WI38 (cell line): ENCODE results near the gene CPNE5.

Experiments
- H3K4me3 ChIP-seq: 2 replicates; pipeline ENCODE4 v1.5.1; 2011; ENCODE audit warnings: low read depth, mild to moderate bottlenecking, control low read depth, low read length
- CTCF ChIP-seq: IDR thresholded peaks from 2 replicates; pipeline ENCODE4 v1.5.1; 2012; ENCODE audit warnings: low read depth, mild to moderate bottlenecking, control low read depth, low read length

The CPNE5 gene

DNA sequence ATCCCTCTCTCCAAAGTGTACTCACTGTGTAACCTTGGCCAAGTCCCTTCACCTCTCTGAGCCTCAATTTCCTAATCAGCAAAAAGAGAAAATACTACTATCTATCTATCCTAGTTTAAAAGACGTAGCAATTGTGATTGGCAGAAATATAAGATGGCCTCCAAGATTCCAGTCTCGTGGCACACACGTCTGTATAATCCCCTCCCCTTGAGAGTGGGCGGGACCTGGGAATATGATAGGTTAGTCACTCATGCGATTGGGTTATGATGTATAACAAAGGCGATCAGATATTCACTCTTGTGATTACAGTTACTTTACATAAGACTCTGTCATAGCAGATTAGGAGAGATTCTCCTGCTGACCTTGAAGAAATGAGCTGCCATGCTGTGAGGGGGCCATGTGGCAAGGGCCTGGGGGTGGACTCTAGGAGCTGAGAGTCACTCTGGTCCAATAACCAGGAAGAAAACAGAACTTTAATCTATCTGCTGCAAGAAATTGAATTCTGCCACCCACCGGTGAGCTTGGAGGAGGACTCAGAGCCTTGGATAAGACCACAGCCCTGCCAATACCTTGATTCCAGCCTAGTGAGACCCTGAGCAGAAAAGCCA, 6.0 kb downstream of the CPNE5 start:
- TF ChIP-seq CTCF: no peak
- H3K4me3 ChIP-seq: no peak overlapping the region

- H3K4me3 ChIP-seq: no peak overlapping the region
- TF ChIP-seq CTCF: no peak
These were observed 6.9 kb downstream of the CPNE5 start for GRCh38 chr6:36832313-36832712.

DNA sequence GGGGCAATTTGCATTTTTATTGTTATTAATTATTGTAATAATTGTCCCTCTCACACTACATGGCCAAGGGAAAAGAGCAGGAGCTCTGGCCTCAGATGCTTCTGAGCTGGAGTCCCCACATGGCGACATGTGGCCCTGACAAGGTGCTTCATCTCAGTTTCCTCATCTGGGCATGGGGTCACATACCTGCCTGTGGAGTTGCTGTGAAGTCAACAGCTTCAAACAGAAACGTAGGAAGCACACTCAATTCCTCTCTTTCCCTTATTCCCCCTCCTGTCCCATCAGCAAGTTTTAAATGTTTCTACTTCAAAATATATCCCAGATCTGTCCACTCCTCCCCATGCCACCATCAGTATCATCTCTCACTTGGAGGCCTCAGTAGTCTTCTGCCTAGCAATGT, 8.7 kb downstream of the CPNE5 start:
- TF ChIP-seq CTCF: no peak
- no peak overlapping the region for H3K4me3 ChIP-seq

DNA sequence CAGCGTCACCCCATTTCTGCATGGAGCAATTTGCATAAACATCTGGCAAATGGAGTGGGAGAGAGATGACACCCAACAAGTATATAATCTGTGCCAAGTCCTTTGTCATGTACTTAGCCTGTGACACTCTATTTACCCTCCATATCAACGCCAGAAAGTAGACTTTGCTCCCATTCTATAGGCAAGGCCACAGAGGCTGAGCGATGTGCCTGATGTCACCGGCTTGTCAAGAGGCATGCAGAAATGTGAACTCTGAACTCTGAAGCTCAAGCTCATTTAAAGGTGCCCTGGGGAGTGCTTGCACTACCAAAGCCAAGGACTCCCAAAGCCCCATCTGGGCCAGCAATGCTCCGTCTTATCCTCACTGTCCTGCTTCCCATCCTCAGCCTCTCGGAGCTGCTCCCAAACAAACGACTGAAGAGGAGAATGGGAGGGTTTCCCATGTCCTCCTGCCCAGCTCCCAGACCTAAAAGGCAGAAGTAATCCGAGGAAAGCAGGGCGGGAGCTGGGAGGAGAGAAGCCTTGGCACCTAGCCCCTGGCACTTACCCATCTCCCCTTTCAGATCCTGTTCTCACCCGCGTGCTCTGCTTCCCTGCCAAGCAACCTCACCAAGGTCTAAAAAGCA, 9.2 kb downstream of the CPNE5 start:
- no peak overlapping the region for H3K4me3 ChIP-seq
- no peak for TF ChIP-seq CTCF

DNA sequence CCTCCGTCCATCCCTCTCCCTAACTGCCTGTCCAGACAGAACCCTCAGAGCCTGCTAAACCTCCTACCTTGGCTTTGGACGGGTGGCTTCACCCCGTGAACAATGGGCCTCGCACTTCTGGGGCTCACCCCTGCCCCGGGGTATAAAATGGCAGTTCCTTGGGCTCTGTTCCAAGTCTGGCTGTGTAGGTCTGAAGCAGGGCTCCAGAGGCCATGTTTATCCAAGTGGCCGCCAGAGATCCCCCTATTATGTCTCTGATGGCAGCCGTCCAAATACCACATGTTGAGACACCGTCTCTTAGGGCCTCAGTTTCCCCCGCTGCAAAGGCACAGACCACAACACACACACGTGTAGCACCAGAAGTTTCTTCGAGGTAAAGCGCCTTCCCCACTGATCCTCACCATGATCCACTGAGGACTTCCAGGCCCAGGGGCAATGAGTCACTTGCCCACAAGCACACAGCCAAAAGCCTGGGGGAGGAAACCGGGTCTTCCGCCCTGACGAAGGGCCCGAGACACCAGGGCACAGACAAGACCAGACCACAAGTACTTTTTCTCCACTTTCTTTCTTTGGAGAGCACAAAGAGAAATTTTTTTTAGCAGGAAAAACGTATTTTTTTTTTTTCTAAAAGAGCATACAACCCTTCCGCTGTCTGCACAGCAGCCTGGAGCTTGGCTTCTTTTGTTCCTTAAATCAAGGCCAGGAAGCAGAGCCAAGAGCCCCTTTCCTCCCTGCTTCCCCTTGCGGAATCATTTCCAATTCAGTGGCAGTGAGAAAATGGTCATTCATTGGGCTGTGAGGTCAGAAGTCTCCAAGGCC, 11.8 kb downstream of the CPNE5 start:
- H3K4me3 ChIP-seq: no peak overlapping the region
- no peak for TF ChIP-seq CTCF

DNA sequence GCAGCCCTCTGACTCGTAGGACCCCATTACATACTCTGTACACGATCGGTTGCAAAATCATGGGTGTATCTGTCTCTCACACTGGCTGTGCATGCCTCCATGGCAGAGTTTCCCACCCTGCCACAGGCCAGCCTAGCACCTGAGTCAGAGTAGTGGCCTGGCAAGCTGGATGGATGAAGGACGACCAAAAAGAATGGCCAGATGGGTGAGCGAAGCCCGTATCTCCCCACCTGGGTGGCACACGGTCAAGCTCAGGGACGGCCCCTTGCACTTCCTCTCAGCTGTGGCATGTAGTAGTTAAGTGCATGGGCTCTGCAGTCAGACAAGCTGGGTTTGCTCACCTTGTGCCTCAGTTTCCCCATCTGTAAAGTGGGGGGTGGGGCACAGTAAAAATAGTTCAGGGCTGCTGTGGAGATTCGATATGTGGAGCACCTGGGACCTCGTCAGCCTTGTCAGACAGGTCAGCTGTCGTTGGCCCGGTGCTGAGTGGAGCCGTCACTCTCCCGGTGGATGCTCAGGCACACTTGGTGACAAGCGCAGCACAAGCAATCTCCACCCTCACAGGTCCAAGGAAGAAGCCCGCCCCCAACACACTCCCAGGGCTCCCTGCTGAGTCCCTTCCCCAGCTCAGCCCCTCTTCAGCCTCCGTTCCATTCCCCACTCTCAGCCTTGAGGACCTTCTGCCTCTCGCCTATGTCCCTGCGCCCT, 12.6 kb downstream of the CPNE5 start:
- TF ChIP-seq CTCF: no peak
- H3K4me3 ChIP-seq: no peak overlapping the region
